Activated CD4-positive, alpha-beta memory T cell treated with anti-CD3 and anti-CD28 coated beads, Interleukin-2, amount 10 ng/mL, durations not matched to agents 7 days and 5 days (primary cell): ENCODE data around the gene PLCL2. TPM values are rescaled to one million over a fixed set of nuclear protein-coding genes. Genes with fewer than 3 reads are reported as not detected.
"Not testable (repeated sequence)": the region's sequence is repeated elsewhere in the genome, so short reads cannot be mapped to it uniquely, and the experiment has no call there.

Experiments used
- CTCF ChIA-PET: fragments of 350-600 bp; sonication (Branson Sonifier 250); formaldehyde crosslinking; loops from one replicate; lab custom pipeline; 2021; ENCODE audit warnings: antibody characterized with exemption, inconsistent platforms; lab: Charles Lee
- POLR2A ChIA-PET: fragments of 350-600 bp; sonication (Branson Sonifier 250); formaldehyde crosslinking; loops from one replicate; lab custom pipeline; 2021; ENCODE audit warnings: antibody characterized with exemption; lab: Charles Lee
- DNase-seq: peaks from one replicate; pipeline ENCODE4 v3.0.0-alpha.2; 2020
- H3K27ac Mint-ChIP-seq: one replicate; pipeline ENCODE4 v1.8.0; 2021; ENCODE audit warnings: mild to moderate bottlenecking, mixed read lengths
- H3K27me3 Mint-ChIP-seq: one replicate; pipeline ENCODE4 v1.8.0; 2021; ENCODE audit warnings: mixed read lengths
- H3K36me3 Mint-ChIP-seq: one replicate; pipeline ENCODE4 v1.8.0; 2021; ENCODE audit warnings: low read depth, mixed read lengths
- H3K4me1 Mint-ChIP-seq: one replicate; pipeline ENCODE4 v1.8.0; 2021; ENCODE audit warnings: mixed read lengths
- H3K4me3 Mint-ChIP-seq: one replicate; pipeline ENCODE4 v1.8.0; 2021; ENCODE audit warnings: mild to moderate bottlenecking, mixed read lengths
- H3K9me3 Mint-ChIP-seq: one replicate; pipeline ENCODE4 v1.8.0; 2021; ENCODE audit warnings: mixed read lengths
- total RNA-seq, 2 experiments: library from RNA; stranded (reverse); gene quantifications; one replicate each; pipeline ENCODE4 v1.2.3, GENCODE V29; 2021

Gene PLCL2
- total RNA-seq, 2 experiments from 2014 or later = 38.9 to 39.8 TPM

DNA sequence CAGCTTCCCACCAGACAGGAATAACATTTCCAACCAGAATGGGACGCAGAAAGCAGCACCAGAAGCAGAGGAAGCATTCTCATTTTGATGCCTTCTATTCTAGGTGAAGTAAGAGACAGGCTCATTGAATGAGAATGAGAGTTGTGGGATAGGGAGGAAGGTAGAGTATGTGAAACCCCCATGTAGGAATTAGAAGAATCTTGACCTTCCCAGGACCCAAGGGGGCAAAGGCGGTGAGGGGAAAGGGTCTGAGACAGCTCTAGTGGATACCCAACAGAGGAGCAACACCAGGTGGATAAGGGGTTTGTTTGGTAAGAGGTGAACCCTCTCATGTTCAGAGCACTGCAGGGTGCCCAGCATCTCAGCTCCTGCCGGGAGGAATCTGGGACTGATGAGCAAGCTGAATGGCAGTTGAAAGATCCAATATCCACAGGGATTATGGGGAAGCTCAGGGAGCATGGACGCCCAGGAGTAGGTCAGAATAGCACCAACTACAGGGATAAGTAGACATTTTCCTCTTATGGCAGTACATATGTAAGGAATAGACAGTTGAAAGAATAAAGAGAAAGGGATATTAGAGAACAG lies 77.0 kb downstream of the PLCL2 start:
- no peak for DNase-seq
- Mint-ChIP-seq H3K27me3 (no peaks in the 10 kb centered on the region), H3K9me3 (peaks cover 19% of the 10 kb centered on the region), H3K27ac (no peak overlapping the region), H3K4me3 (no peak overlapping the region), H3K4me1 (no peaks in the 10 kb centered on the region), H3K36me3 (peaks cover 32% of the 10 kb centered on the region)
- ChIA-PET CTCF (no interaction called here), POLR2A (no interaction called here)

DNA sequence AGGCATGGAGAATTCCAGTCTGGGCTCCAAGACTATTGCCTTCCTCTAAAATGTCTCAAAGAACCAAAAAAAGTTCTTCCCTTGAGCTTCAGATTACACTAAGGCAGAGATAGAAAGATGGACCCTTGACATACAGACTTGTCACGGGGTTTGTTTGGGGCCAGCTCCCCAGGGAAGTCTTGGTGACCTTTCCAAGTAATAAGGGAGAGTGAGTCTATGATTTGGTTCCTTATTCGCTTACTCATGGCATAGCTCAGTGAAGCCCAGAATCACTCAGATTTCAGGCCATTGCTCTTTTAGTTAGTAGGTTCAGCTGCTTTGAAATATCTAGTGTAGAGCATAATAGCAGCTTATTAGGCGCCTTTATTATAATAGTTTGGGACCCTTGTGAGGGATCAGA lies 90.3 kb downstream of the PLCL2 start:
- peaks cover 28% of the 10 kb centered on the region for H3K36me3 Mint-ChIP-seq
- no peaks in the 10 kb centered on the region for H3K4me1 Mint-ChIP-seq
- H3K27me3 Mint-ChIP-seq = no peaks in the 10 kb centered on the region
- no peak for DNase-seq
- H3K27ac Mint-ChIP-seq = no peak overlapping the region
- ChIA-PET CTCF (no interaction called here), POLR2A (no interaction called here)
- H3K9me3 Mint-ChIP-seq = peaks cover 14% of the 10 kb centered on the region
- H3K4me3 Mint-ChIP-seq = no peak overlapping the region

DNA sequence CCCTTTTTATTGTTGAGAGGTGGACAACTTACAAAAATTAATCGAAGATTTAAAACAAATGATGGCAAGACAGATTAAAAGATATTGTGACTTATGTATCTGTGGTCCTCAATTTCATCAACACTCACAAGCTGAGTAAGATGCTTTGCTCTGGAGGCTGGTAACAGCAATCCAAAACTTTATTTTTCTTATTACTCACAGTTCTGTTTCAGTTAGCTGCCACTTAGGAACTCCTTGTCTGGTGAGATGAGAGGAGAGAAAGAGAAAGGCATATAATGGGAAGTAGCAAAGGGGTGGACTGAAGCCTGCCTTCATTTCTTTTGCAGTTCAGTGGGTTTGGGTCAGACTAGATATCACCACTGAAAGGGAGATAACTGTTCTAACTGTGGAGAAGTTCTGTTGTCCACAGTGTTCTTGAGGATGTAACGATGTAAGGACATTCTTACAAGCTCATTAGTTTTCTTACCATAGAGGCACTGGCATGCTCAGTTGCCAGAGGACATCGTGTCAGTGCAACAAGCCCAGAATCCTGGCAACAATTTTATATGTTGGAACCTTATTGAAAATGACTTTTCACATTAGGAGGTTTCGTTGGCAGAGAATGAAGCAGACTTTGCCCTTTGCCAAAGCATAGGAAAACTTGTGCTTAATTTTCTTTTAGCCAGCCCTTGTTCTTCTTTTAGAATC lies 93.6 kb downstream of the PLCL2 start:
- Mint-ChIP-seq H3K4me3 (no peak overlapping the region), H3K9me3 (peaks cover 3% of the 10 kb centered on the region), H3K36me3 (peaks cover 14% of the 10 kb centered on the region), H3K27me3 (no peaks in the 10 kb centered on the region), H3K27ac (no peak overlapping the region), H3K4me1 (no peaks in the 10 kb centered on the region)
- POLR2A ChIA-PET = no interaction called here
- DNase-seq = no peak
- CTCF ChIA-PET = no interaction called here

DNA sequence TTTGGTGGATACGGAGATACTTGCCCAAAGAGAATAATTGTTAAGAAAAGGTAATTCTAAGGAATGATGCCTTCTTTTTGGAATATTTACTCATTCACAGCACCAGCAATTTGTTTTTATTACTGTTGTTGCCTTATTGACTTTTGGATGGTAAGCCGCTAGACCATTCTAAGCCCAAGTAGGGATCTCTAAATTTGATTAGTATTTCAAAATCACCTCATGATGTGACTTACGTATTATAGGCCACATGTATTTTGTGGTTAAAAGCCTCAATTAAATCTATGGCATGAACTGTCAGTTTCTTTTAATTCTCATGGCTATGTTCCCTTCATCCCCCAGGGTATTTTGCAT lies 94.1 kb downstream of the PLCL2 start:
- ChIA-PET POLR2A (no interaction called here), CTCF (no interaction called here)
- Mint-ChIP-seq H3K27me3 (no peaks in the 10 kb centered on the region), H3K4me3 (no peak overlapping the region), H3K9me3 (peaks cover under 1% of the 10 kb centered on the region), H3K36me3 (peaks cover 9% of the 10 kb centered on the region), H3K27ac (no peak overlapping the region), H3K4me1 (no peaks in the 10 kb centered on the region)
- DNase-seq = no peak

DNA sequence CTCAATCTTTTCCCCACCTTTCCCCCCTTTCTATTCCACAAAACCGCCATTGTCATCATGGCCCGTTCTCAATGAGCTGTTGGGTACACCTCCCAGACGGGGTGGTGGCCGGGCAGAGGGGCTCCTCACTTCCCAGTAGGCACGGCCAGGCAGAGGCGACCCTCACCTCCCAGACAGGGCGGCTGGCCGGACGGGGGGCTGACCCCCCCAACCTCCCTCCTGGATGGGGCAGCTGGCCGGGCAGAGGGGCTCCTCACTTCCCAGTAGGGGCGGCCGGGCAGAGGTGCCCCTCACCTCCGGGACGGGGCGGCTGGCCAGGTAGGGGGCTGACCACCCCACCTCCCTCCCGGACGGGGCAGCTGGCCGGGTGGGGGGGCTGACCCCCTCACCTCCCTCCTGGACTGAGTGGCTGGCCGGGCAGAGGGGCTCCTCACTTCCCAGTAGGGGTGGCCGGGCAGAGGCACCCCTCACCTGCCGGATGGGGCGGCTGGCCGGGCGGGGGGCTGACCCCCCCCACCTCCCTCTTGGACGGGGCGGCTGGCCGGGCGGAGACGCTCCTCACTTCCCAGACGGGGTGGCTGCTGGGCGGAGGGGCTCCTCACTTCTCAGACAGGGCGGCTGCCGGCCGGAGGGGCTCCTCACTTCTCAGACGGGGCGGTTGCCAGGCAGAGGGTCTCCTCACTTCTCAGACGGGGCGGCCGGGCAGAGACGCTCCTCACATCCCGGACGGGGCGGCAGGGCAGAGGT lies 95.2 kb downstream of the PLCL2 start:
- H3K9me3 Mint-ChIP-seq = not testable (repeated sequence)

DNA sequence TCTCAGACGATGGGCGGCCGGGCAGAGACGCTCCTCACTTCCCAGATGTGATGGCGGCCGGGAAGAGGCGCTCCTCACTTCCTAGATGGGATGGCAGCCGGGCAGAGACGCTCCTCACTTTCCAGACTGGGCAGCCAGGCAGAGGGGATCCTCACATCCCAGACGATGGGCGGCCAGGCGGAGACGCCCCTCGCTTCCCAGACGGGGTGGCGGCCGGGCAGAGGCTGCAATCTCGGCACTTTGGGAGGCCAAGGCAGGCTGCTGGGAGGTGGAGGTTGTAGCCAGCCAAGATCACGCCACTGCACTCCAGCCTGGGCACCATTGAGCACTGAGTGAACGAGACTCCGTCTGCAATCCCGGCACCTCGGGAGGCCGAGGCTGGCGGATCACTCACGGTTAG lies 95.8 kb downstream of the PLCL2 start:
- H3K27ac Mint-ChIP-seq, H3K4me1 Mint-ChIP-seq, DNase-seq, CTCF ChIA-PET, H3K27me3 Mint-ChIP-seq, POLR2A ChIA-PET, H3K4me3 Mint-ChIP-seq, H3K9me3 Mint-ChIP-seq, H3K36me3 Mint-ChIP-seq: not testable (repeated sequence)

More for the DNA sequence above, 95.2 kb downstream of the PLCL2 start:
- H3K36me3 Mint-ChIP-seq, H3K4me3 Mint-ChIP-seq, CTCF ChIA-PET, H3K27ac Mint-ChIP-seq, H3K4me1 Mint-ChIP-seq, H3K27me3 Mint-ChIP-seq, POLR2A ChIA-PET, DNase-seq: not testable (repeated sequence)

DNA sequence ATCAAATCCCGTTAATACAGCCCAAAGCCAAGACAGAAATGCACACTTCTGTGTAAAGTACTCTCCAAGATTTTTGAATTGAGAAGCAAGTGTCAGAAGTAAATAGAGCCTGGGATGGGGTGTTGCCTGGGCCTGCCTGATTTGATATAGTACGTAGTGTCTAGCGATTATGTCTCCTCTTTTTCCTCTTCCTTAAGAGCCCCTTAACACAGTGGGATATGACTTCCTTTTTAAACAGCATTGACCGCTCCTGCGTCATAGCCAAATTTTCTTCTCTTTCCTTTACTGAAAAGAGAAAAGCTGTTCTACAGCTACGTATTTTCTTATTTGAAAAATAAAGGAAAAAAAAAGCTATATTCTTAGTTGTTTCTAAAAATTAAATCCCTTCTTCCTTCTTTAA lies 97.7 kb downstream of the PLCL2 start:
- no peak for DNase-seq
- H3K36me3 Mint-ChIP-seq = no peaks in the 10 kb centered on the region
- no peaks in the 10 kb centered on the region for H3K4me1 Mint-ChIP-seq
- H3K27ac Mint-ChIP-seq = no peak overlapping the region
- no peaks in the 10 kb centered on the region for H3K27me3 Mint-ChIP-seq
- ChIA-PET POLR2A (no interaction called here), CTCF (no interaction called here)
- H3K9me3 Mint-ChIP-seq = no peaks in the 10 kb centered on the region
- H3K4me3 Mint-ChIP-seq = no peak overlapping the region

DNA sequence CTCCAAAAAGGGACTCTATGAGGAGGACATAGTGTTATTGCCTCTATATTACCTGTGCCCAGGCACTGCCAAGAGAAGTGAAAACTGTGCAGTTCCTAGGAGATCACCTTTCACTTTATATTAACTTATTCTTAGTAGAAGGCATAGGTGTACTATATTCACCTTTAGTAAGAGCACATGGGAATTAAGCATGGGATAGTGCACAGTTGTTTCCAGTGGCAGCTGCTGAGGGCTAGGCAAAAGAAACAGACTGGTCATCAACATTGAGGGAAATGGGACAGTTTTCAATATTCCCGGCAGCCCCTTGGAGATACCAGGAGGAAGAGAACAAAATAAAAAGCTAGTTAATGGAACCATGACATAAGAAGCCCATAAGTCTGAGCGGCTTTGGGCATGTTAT lies 100.9 kb downstream of the PLCL2 start:
- no peak overlapping the region for H3K4me3 Mint-ChIP-seq
- H3K27ac Mint-ChIP-seq = no peak overlapping the region
- no peak for DNase-seq
- ChIA-PET CTCF (no interaction called here), POLR2A (no interaction called here)
- H3K9me3 Mint-ChIP-seq = no peaks in the 10 kb centered on the region
- no peaks in the 10 kb centered on the region for H3K36me3 Mint-ChIP-seq
- H3K4me1 Mint-ChIP-seq = no peaks in the 10 kb centered on the region
- no peaks in the 10 kb centered on the region for H3K27me3 Mint-ChIP-seq

DNA sequence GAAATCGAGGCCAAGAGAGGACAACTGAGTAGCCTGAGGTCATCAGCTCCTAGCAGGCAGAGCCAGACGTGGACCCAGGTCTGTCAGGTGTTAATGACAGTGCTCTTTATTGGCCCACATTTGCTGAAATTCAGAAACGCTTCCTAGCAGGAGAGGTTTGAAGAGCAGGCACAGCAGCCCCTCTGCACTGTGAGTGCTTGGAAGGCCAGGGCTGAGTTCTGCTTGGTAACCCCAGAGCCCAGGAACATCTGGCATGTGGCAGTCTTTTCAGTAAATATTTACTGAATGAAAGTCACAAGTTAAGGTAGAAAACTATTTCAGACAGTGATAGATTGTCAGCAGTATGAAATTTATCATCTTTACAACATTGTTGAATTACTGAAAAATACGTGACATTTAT lies 102.4 kb downstream of the PLCL2 start:
- DNase-seq = no peak
- Mint-ChIP-seq H3K4me1 (peaks cover under 1% of the 10 kb centered on the region), H3K27me3 (no peaks in the 10 kb centered on the region), H3K9me3 (no peaks in the 10 kb centered on the region), H3K27ac (no peak overlapping the region), H3K4me3 (no peak overlapping the region), H3K36me3 (peaks cover under 1% of the 10 kb centered on the region)
- ChIA-PET CTCF (no interaction called here), POLR2A (no interaction called here)

DNA sequence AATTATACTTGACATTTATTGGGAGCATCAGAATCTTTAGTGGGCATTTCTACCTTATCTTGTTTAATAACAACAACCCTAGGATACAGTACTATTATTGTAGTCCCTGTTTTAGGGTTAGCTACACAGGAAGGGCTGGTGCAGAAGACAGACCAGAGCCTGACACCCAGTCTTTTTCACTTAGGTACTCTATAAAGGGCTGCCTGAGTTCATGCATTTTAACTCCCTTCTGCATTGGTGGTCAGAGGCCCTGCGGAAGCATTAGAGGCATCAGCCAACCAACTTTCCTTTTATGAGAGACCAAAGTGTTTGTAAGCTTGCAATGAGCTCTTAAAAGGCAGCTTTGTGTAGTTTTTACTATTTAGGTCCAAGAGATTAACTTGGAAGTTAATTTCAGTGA lies 105.4 kb downstream of the PLCL2 start:
- Mint-ChIP-seq H3K36me3 (peaks cover 5% of the 10 kb centered on the region), H3K9me3 (peaks cover 5% of the 10 kb centered on the region), H3K27ac (no peak overlapping the region), H3K27me3 (no peaks in the 10 kb centered on the region), H3K4me1 (peaks cover 9% of the 10 kb centered on the region), H3K4me3 (no peak overlapping the region)
- DNase-seq = no peak
- CTCF ChIA-PET = no interaction called here
- POLR2A ChIA-PET = interaction anchor here (0.6 kb wide), 1 partner anchor 21 kb away, joined by 3 read pairs; no protein-coding TSS in a partner anchor

DNA sequence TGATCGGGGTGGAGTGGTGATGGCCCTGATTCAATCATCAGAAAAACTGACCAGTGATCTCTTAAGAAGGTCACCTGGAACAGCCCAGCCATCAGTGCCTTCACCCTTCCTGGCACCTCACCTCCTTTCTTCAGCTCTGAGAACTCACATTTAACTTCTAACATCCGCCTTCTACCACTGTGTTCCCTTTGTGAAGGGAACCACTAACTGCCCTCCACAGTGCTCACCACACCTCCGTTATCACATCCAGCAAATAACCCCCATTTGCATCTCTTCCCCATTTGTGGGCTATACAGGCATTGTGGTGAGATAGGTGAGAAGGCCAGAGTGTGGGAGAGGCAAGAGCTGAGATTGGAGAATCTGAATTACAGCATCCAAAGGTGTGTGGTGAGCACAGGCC lies 107.4 kb downstream of the PLCL2 start:
- H3K27ac Mint-ChIP-seq = no peak overlapping the region
- peaks cover 20% of the 10 kb centered on the region for H3K4me1 Mint-ChIP-seq
- no peak overlapping the region for H3K4me3 Mint-ChIP-seq
- H3K27me3 Mint-ChIP-seq = no peaks in the 10 kb centered on the region
- DNase-seq = no peak
- CTCF ChIA-PET = no interaction called here
- peaks cover 5% of the 10 kb centered on the region for H3K9me3 Mint-ChIP-seq
- POLR2A ChIA-PET = no interaction called here
- H3K36me3 Mint-ChIP-seq = peaks cover 5% of the 10 kb centered on the region

DNA sequence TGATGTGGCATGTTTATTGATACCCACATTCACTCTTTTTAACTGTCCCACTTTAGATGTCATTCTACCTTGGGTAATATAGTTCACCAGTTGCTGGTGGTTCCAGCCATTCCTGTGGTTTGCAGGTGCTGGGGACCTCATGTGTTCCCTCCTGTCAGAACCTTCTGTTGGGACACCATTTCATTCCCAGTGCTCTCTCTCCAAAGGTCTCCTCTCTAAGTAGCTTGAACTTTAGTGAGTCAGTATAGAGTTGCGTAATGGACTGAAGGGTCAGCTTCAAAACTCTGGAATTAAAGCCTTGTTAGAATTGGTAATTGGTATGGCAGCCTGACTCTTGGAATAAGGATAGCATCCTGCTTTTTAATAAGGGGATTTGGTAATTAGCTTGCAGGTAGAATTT lies 108.5 kb downstream of the PLCL2 start:
- CTCF ChIA-PET = no interaction called here
- peaks cover 20% of the 10 kb centered on the region for H3K4me1 Mint-ChIP-seq

DNA sequence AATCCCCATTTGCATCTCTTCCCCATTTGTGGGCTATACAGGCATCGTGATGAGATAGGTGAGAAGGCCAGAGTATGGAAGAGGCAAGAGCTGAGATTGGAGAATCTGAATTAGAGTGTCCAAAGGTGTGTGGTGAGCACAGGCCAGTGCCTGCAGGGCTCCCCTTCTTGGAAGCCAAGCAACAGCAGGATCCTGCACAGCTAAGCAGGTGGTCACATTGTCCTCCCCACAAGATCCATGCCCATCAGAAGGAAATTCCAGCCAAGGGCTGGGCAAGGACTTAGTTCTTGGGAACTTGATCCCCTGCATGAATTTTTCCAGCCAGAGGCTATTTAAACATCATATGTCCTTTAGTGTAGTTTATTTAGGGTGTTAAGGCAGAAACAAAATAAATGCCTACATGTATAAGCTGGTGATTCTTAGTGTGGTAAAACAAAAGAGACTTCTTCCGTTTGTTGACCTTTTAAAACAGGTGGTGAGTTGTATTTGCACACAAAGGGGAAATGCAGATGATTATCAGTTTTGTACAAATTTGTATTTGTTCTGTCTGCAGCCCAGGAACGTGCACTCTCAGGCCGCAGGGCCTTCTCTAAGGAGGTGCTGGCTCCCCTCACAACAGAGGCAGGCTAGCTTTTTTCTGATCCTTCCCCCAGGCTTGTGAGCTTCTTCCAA lies 110.2 kb downstream of the PLCL2 start:
- no peak overlapping the region for H3K27ac Mint-ChIP-seq
- ChIA-PET POLR2A (no interaction called here), CTCF (no interaction called here)
- no peak overlapping the region for H3K4me3 Mint-ChIP-seq
- DNase-seq = no peak
- H3K4me1 Mint-ChIP-seq = peaks cover 20% of the 10 kb centered on the region
- peaks cover 5% of the 10 kb centered on the region for H3K36me3 Mint-ChIP-seq
- peaks cover 5% of the 10 kb centered on the region for H3K9me3 Mint-ChIP-seq
- H3K27me3 Mint-ChIP-seq = no peaks in the 10 kb centered on the region

More for the DNA sequence above, 108.5 kb downstream of the PLCL2 start:
- Mint-ChIP-seq H3K27me3 (no peaks in the 10 kb centered on the region), H3K27ac (no peak overlapping the region), H3K36me3 (peaks cover 5% of the 10 kb centered on the region), H3K4me3 (no peak overlapping the region), H3K9me3 (peaks cover 5% of the 10 kb centered on the region)
- POLR2A ChIA-PET = interaction anchor here (0.6 kb wide), 1 partner anchor 164 kb away, joined by 3 read pairs; no protein-coding TSS in a partner anchor
- DNase-seq = no peak
